Natural killer cell (primary cell): ENCODE measurements around the gene HOXA7. TPM values are rescaled to one million over a fixed set of nuclear protein-coding genes. Genes with fewer than 3 reads are reported as not detected.

ENCODE experiments used
- ATAC-seq, 3 donors: fragments of 150-1000 bp in 2 of 3; fragments of 200-7000 bp in 1 of 3; cut with Tn5 transposase; 1 replicate in 1 of 3; 2 replicates in 2 of 3; pipeline ENCODE4 v1.10.0; 2021; ENCODE audit warnings: mild to moderate bottlenecking in 2 of 3, moderate library complexity in 2 of 3
- DNase-seq, 2 donors: peaks; one replicate each; pipeline versions ENCODE4 v3.0.0 to v3.0.0-alpha.2; 2013 to 2021; ENCODE audit warnings: mixed read lengths in 1 of 2
- H3K27ac ChIP-seq: one replicate; pipeline ENCODE4 v1.5.1; 2013; ENCODE audit warnings: mild to moderate bottlenecking, low read length
- H3K27me3 ChIP-seq: one replicate; pipeline ENCODE4 v1.6.1; 2013; ENCODE audit warnings: low read length; ENCODE audit not compliant: control insufficient read depth, insufficient read depth
- H3K36me3 ChIP-seq: one replicate; pipeline ENCODE4 v1.6.1; 2013; ENCODE audit warnings: low read length; ENCODE audit not compliant: control insufficient read depth, insufficient read depth
- H3K4me1 ChIP-seq: one replicate; pipeline ENCODE4 v1.6.1; 2013; ENCODE audit warnings: low read length; ENCODE audit not compliant: control insufficient read depth, insufficient read depth
- H3K4me3 ChIP-seq: one replicate; pipeline ENCODE4 v1.5.1; 2013; ENCODE audit warnings: low read length
- H3K9me3 ChIP-seq: one replicate; pipeline ENCODE4 v1.6.1; 2013; ENCODE audit warnings: low read length; ENCODE audit not compliant: control insufficient read depth, insufficient read depth
- H3K27ac Mint-ChIP-seq, 2 donors: one replicate each; pipeline ENCODE4 v1.8.0; 2022; ENCODE audit warnings: mild to moderate bottlenecking in 2 of 2, mixed read lengths in 2 of 2, moderate library complexity in 1 of 2
- H3K27me3 Mint-ChIP-seq, 2 donors: one replicate each; pipeline ENCODE4 v1.8.0; 2022; ENCODE audit warnings: low read depth in 2 of 2, mixed read lengths in 2 of 2
- H3K36me3 Mint-ChIP-seq: one replicate; pipeline ENCODE4 v1.8.0; 2022; ENCODE audit warnings: mixed read lengths
- H3K4me1 Mint-ChIP-seq, 2 donors: one replicate each; pipeline ENCODE4 v1.8.0; 2022; ENCODE audit warnings: mixed read lengths in 2 of 2
- H3K4me3 Mint-ChIP-seq: one replicate; pipeline ENCODE4 v1.8.0; 2022; ENCODE audit warnings: mild to moderate bottlenecking, moderate library complexity, mixed read lengths
- H3K9me3 Mint-ChIP-seq, 2 donors: one replicate each; pipeline ENCODE4 v1.8.0; 2022; ENCODE audit warnings: mixed read lengths in 2 of 2
- CTCF ChIP-seq: fragments of 200-600 bp; IDR thresholded peaks from one replicate; pipeline ENCODE4 v1.8.0; 2022; ENCODE audit warnings: antibody characterized with exemption
- WGBS: methylation state at CpG from one replicate; pipeline ENCODE4 v1.1.7; 2013; ENCODE audit warnings: missing lambda C conversion rate; ENCODE audit not compliant: insufficient coverage; 5-methylcytosine and 5-hydroxymethylcytosine counted together
- intact Hi-C: fragments of 100-400 bp; cut with micrococcal nuclease; formaldehyde crosslinking; loops from one replicate; pipeline ENCODE4 v1.14.2; 2022
- total RNA-seq, 4 donors: library from RNA; stranded (reverse); fragments of 120-200 nt in 1 of 4; gene quantifications; one replicate each; pipeline versions ENCODE4 v1.2.3 to v1.2.4, GENCODE V29; 2013 to 2022

HOXA7 gene
- total RNA-seq, 3 donors from 2014 or later (not counting 1 experiment from before 2014, with no cell fraction given): not detected

GRCh38 chr7:27194002-27194352 lies 37.5 kb upstream of the HOXA7 start:
- Mint-ChIP-seq H3K9me3 (no peaks in the 10 kb centered on the region), H3K27me3 (peaks cover 78 to 90% of the 10 kb centered on the region in 2 donors), H3K4me1 (peaks cover 25 to 33% of the 10 kb centered on the region in 2 donors), H3K4me3 (peak overlapping the region; percentile 81), H3K27ac (no peak overlapping the region), H3K36me3 (no peaks in the 10 kb centered on the region)
- intact Hi-C loops: no loop called here
- Histone ChIP-seq H3K9me3 (no peaks in the 10 kb centered on the region), H3K27ac (no peak overlapping the region), H3K4me1 (peaks cover 31% of the 10 kb centered on the region), H3K27me3 (peaks cover 93% of the 10 kb centered on the region), H3K36me3 (no peaks in the 10 kb centered on the region), H3K4me3 (no peak overlapping the region)
- no peak for DNase-seq
- 25% methylated on average over 1 of the region's 2 CpGs for WGBS
- no peak for ATAC-seq
- TF ChIP-seq CTCF: no peak

GRCh38 chr7:27193335-27194001 lies 37.0 kb upstream of the HOXA7 start:
- Mint-ChIP-seq H3K9me3 (no peaks in the 10 kb centered on the region), H3K27ac (no peak overlapping the region), H3K36me3 (no peaks in the 10 kb centered on the region), H3K27me3 (peaks cover 79 to 90% of the 10 kb centered on the region in 2 donors), H3K4me3 (peak overlapping the region; percentile 81), H3K4me1 (peaks cover 26 to 37% of the 10 kb centered on the region in 2 donors)
- intact Hi-C loops: no loop called here
- no peak for ATAC-seq
- Histone ChIP-seq H3K27me3 (peaks cover 93% of the 10 kb centered on the region), H3K9me3 (no peaks in the 10 kb centered on the region), H3K36me3 (no peaks in the 10 kb centered on the region), H3K4me3 (no peak overlapping the region), H3K27ac (no peak overlapping the region), H3K4me1 (peaks cover 33% of the 10 kb centered on the region)
- DNase-seq: peak in 1 of 2 donors; percentile 11
- TF ChIP-seq CTCF: no peak
- 15% methylated on average over 27 of the region's 29 CpGs for WGBS

DNA sequence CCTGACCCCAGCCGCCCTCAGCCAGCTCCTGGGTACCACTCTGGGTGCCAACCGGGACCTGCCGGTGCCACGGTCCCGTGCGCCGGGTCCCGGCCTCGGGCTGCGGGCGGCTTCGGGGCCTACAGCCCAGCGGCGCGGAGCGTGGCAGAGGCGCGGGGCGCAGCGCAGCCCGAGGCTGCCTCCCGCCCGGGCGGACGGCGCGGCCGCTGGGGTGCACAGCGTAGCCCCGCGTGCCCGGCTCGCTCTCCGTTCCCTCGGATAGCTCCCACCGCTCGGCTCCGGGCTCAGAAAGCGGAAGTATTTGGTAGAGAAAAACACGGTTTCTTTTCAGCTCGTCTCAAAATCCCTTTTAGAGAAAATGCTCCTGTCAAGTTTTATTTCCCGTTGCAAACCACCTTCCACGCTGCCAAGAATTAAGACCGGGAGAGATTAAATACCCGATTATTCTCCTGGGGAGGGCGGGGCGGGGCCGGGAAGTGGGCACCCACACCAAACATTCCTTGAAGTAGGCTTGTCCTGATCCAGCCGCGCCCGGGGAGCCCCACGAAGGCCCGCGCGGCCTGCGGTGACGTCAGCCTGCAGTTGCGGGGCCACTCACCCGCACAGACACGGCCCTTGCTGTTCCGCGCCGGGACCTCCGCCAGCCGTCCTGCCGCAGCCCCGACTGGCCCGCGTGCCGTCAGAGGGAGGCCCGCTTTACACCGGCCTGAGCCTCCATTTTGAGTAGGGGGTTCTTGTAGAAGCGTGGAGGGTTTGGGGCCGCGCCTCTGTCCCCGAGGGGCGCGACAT lies 36.3 kb upstream of the HOXA7 start:
- H3K4me1 Mint-ChIP-seq: peaks cover 33 to 41% of the 10 kb centered on the region in 2 donors
- peaks cover 40% of the 10 kb centered on the region for H3K4me1 ChIP-seq
- H3K4me3 ChIP-seq: no peak overlapping the region
- no peaks in the 10 kb centered on the region for H3K36me3 ChIP-seq
- ATAC-seq (peak; percentile 59 to 76 (median 70)), DNase-seq (peak; percentile 22 to 53)
- no peak overlapping the region for H3K27ac ChIP-seq
- H3K9me3 Mint-ChIP-seq: no peaks in the 10 kb centered on the region
- peaks cover 79 to 90% of the 10 kb centered on the region in 2 donors for H3K27me3 Mint-ChIP-seq
- H3K36me3 Mint-ChIP-seq: no peaks in the 10 kb centered on the region
- 3% methylated on average over 78 of the region's 78 CpGs for WGBS
- H3K4me3 Mint-ChIP-seq: peak overlapping the region; percentile 81
- no peaks in the 10 kb centered on the region for H3K9me3 ChIP-seq
- no peak overlapping the region for H3K27ac Mint-ChIP-seq
- H3K27me3 ChIP-seq: peaks cover 93% of the 10 kb centered on the region
- intact Hi-C loops: no loop called here
- no peak for TF ChIP-seq CTCF
